COLO668 (cell line): ENCODE results near the gene BRICD5.
"Not testable (repeated sequence)": the region's sequence is repeated elsewhere in the genome, so short reads cannot be mapped to it uniquely, and the experiment has no call there.

ENCODE experiments used
- DNase-seq: peaks from one replicate; lab custom pipeline; 2025; ENCODE audit not compliant: unreplicated experiment; lab: John Stamatoyannopoulos, UW

BRICD5 gene

GRCh38 chr16:2223221-2223941, 12.7 kb upstream of the BRICD5 start, which contains the start of gene E4F1:
Gene E4F1 (plus strand): TSS chr16:2223591. CDS start chr16:2223614, 23 bp downstream.
- DNase-seq, result peak; percentile 99

- no peak for DNase-seq
Observed at GRCh38 chr16:2216330-2216729, 5.7 kb upstream of the BRICD5 start.

DNA sequence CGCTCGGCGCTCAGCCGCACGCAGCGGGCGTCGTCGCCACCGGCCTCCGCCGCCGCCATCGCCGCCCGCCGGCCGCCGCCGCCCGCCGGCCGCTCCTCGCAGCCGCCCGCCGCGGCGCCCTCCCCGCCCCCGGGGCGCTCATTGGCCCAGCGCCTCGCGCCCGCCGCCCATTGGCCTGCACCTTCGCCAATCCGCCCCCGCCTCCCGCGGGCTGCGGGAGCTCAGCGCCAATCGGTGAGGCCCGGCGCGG, 4.0 kb upstream of the BRICD5 start, which contains the start of gene PGP:
PGP (minus strand) TSS at position 122 of the 250 bp plus-strand sequence; CDS start at position 59, 63 bp downstream.
- DNase-seq, result no peak

- DNase-seq, result peak; percentile 49
Observed at GRCh38 chr16:2213817-2214718, 3.4 kb upstream of the BRICD5 start.

DNA sequence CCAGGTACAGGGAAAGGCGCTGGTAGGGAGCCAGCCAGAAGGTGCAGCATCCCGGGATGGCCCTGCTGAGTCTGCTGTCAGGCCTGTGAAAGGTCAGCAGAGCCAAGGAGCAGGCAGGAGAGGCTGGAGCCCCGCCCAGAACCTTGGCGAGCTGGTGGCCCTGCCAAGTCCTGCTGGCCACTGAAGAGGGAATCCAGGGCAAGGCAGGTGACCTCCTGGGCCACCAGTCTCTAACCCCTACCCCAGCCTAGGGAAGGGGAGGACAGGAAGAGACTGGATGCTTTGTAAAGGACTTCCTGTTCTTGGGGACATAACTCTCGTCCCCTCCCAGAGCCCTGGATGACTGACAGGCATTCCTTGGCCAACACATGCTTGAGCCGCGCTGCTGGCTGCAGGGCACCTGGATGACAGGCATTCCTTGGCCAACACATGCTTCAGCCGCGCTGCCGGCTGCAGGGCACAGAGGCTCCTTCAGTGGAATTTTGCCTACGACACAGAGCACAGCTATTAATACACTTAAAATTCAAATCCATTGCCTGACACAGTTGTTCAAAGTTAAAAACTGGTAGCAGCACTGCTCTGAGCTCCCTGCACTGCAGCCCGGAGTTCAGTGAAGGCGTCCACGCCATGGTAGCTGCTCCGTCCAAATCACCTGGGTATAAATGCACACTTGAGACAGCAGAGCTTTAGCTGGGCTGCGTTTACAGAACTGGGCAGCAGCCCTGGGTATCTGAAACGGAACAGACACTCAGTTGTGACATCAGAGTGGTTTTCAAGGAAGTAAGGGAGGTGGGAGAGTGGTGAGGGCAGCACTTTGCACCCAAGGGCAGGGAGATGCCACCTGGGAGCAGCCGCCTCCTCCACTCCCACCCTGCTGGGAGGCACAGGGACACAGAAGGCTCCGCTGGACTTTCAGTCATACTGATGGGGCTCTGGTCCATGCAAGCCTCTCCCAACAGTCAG, 2.0 kb upstream of the BRICD5 start:
- peak; percentile 32 for DNase-seq

GRCh38 chr16:2211923-2212347, 1.3 kb upstream of the BRICD5 start:
- no peak for DNase-seq

- no peak for DNase-seq
Observed at GRCh38 chr16:2210009-2210332, 692 bp downstream of the BRICD5 start.

- peak; percentile 16 for DNase-seq
Observed at GRCh38 chr16:2209258-2210008, 1.2 kb downstream of the BRICD5 start.

DNA sequence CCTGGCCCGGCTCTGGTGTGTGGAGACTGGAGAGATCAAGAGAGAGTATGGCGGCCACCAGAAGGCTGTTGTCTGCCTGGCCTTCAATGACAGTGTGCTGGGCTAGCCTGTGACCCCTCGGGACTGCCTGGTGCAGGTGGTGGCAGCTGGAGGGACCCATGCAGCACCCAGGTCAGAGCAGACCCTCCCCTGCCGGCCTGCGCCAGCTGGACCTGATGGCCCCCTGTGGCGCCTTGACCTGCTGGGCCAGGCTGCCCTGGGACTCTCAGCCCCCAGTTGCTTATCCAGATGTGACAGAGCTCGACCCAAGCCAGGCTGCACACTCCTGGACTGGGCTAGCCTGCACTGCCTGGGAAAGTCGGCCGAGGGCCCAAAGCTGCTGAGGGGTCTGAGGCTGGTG, 1.9 kb downstream of the BRICD5 start:
- DNase-seq, result no peak

DNA sequence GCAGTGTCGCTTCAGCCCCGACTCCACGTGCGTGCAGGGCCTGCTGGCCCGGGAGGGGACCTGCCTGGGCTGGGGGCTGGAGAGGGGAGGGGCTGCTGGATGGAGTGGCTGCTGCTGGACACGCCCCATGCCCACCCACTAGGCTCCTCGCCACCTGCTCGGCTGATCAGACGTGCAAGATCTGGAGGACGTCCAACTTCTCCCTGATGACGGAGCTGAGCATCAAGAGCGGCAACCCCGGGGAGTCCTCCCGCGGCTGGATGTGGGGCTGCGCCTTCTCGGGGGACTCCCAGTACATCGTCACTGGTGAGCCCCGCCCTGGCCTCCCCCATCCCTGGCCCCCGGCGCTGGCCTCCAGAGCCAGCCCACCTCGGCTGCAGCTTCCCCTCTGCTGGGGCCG, 2.4 kb downstream of the BRICD5 start:
- DNase-seq, result no peak

GRCh38 chr16:2207872-2208271, 2.8 kb downstream of the BRICD5 start:
- no peak for DNase-seq

DNA sequence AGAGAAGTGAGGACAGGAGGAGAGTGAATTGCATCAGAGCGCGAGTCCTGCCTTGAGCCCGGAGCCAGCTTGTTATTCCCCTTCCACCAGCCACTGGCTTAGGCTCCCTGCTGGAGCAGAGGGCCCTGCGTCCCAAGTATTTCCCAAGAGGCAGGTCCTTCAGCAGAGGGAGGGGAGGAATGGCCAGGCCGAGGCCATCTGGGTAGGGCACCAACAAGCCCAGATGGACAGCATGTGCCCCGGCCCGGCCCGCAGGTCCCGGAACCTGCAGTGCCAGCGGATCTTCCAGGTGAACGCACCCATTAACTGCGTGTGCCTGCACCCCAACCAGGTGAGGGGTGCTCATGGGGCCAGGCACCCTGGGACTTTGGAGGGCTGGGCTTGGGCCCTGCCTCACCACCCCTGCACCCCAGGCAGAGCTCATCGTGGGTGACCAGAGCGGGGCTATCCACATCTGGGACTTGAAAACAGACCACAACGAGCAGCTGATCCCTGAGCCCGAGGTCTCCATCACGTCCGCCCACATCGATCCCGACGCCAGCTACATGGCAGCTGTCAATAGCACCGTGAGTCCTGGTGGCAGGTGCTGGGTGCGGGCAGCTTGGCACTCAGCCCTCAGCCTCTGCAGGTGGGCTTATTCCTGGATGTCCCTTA, 3.8 kb downstream of the BRICD5 start:
- no peak for DNase-seq

GRCh38 chr16:2206420-2206779, 4.3 kb downstream of the BRICD5 start:
- DNase-seq, result no peak

DNA sequence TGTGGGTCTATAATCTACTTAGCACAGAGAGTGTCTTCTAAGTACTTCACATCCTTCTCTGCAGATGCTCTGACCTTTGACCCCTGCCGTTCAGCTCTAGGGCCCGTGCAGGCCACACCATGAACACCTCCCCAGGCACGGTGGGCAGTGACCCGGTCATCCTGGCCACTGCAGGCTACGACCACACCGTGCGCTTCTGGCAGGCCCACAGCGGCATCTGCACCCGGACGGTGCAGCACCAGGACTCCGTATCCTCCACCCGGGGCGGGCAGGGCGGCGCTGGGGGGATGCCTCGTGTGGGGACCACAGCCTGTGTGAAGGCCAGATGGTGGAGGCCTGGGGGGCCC, 4.7 kb downstream of the BRICD5 start:
- peak; percentile 53 for DNase-seq

DNA sequence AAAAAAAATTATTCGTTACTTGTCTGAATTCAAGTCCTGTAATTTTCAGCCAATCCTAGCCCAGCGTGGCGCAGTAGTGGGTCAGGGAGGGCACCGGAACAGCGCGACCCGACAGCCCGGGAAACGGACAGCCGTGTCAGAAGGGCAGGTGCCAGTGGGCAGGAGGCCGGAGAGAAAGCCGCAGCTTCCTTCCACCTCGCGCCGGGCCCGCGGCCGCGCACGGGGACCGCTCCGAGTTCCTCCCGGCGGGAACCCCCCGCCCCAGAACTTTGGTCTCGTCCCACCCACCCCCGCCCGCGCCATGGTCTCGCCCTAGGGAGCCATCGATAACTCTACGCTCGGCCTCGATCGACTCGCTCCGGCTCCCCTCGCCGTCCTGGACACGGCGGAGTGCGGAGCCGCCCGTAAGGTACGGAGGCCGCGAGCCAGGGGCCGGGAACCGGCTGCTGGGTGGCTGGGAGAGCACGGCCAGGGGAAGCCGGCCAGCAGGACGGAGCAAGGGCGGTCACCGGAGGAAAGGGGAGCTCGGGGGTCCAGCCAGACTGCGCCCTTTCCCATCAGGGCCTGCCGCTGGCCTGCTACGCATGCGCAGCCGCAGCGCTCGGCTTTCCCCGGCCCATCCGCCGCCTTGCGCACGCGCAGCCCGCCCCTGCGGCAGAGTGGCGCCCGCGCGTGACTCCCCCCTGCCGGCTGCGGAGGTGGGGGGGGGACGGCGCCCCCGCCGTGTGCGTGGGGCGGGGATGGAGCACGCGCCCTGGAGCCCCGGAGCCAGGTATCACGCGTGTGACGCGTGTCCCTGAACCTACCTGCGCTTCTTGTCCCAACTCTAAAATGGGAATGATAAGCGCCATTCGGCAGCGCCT, 5.3 kb downstream of the BRICD5 start, which contains the start of gene MLST8:
MLST8 (plus strand) TSS at position 351 of the 863 bp plus-strand sequence. CDS start 632 bp downstream, outside the sequence.
- DNase-seq, result peak; percentile 91

DNA sequence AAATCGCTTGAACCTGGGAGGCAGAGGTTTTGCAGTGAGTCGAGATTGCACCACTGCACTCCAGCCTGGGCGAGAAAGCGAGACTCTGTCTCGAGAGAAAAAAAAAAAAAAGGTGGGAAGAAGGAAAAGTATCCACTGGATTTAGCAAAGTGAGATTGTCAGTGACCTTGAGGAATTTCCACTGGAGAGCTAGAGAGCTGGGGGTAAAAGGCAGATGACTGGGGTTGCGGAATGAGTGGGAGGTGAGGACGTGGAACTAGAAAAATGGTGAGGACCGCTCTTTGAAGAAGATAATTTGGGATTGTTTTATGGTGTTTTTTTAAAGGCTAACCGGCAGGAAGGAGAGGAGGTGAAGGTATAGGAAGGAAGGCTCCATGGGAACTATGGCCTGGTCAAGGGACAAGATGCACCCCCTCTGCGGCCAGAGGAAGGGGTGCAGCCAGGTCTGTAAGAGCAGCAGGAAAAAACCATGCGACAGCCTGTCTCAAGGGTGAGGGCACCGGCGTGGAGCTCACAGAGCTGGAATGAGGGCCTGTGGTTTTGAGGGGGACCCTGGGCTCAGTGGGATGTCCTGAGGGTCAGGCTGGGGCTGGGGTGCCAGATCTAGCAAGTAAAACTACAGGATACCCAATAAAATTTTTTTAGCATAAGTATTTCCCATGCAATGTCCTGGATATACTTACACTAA, 6.1 kb downstream of the BRICD5 start:
- DNase-seq, result no peak

GRCh38 chr16:2203119-2203688, 7.5 kb downstream of the BRICD5 start:
- DNase-seq, result not testable (repeated sequence)

DNA sequence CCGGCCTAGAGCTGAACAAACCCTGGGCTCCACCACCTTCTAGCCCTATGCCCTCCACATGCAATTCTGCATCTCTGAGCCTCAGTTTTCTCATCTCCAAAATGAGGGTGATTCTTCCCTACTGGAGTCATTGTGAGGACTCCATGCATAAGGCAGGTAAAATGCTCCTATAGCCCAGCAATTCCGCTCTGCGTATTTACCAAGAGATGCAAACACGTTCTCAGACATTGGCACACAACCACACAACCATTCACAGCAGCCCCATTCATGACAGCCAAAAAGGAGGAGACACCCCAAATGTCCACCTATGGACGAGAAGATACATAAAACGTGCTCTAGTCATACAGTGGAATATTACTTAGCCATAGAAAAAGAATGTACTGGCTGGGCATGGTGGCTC, 10.3 kb downstream of the BRICD5 start:
- no peak for DNase-seq
